IPS DF 19.7 (cell line): ENCODE measurements around the gene SART3.
"Not testable (repeated sequence)": the region's sequence is repeated elsewhere in the genome, so short reads cannot be mapped to it uniquely, and the experiment has no call there.

Source experiments
- DNase-seq: peaks from one replicate; pipeline ENCODE4 v3.0.0-alpha.2; 2013; ENCODE audit warnings: low read depth, low spot score

The SART3 gene

GRCh38 chr12:108485371-108485770 lies 75.6 kb downstream of the SART3 start:
- not testable (repeated sequence) for DNase-seq

DNA sequence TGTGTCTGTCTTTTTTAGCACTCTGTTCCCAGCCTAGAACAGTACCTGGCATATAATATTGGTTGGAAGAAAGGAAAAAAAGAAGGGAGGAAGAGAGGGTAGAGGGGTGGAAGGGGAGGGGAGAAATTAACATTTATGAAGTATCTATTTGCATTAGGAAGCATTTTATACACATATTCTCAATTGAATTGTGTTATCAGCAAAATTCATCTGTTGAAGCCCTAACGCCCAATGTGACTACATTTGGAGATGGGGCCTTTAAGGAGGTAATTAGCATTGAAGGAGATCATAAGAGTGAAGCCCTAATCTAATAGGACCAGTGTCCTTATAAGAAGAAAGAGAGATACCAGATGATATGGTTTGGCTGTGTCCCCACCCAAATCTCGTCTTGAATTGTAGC lies 76.1 kb downstream of the SART3 start:
- DNase-seq: no peak

DNA sequence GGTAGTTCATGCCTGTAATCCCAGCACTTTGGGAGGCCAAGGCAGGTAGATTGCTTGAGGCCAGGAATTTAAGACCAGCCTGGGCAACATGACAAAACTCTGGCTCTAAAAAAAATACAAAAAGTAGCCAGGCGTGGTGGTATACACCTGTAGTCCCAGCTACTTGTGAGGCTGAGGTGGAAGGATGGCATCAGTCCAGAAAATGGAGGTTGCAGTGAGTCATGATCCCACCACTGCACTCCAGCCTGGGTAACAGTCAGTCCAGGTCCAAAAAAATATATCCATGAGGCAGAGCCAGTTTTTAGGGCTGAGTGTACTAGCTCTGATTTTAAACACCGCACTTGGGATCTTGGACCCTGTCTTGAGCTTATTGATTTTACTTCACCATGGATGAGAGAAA lies 76.5 kb downstream of the SART3 start:
- DNase-seq: no peak

DNA sequence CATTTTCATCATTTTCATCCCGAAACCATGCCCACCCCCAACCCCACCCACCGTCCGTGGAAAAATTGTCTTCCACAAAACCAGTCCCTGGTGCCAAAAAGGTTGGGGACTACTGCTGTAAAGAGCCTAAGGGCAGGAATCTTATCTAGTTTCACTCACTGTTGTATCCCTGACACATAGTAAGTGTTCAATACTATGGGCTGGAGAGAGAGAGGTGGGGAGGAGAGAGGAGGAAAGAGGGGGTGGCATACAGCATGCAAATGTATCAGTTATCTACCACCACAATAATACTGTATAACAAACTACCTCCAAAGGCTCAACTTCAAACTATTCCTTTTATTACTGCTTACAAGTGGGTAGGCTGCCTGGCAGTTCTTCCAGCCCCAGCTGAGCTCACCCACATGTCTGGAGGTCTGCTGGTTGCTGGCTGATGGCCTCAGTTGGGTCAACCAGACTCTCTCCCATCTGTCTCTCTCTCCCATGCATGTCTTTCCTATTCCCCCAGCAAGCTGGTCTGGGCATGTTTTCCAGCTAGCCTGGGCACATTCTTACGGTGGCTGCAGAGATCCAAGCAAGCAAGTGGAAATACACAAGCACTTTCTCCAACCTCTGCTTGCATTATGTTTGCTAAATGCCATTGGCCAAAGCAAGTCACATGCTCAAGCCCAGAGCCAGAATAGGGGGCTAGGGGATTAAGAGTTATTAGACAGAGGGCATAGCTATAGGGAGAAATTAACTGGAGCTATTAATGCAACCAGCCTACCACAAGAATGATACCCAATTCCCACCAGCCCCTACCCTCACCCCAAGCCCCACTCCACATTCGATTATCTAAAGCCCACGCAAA lies 77.5 kb downstream of the SART3 start:
- DNase-seq: no peak

- DNase-seq: no peak
These were observed 78.2 kb downstream of the SART3 start for GRCh38 chr12:108482717-108483212.

DNA sequence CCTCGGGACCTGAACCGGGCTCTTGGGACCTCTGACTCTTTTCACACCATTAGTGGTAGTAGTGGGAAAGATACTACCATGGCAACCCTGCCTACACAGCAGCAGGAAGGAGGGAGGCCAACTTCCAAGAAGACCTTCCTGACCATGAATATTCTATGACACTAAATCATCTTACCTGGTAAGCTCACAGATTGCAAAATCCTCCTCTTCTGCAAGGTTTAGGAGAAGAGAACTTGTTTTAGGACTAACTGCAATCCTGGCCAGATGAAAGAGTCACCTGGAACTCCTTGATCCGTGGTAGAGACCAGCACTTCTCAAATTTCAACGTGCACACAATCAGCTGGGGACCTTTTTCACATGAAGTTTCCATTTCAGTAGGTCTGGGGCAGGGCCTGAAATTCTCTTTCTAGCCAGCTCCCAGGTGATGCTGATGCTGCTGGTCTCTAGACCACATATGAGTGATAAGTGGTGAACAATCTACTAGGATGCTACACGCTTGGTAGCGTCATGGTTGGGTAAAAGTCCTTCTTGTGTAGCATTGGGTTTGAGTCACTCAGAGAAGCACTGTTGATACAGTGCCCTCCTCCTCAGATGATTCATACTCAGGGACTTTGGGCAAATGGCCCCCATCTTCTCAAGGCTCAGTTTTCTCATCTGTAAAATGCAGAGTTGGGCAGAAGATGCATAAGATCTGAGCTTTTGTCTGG lies 81.5 kb downstream of the SART3 start:
- no peak for DNase-seq

- no peak for DNase-seq
These were observed 82.3 kb downstream of the SART3 start for GRCh38 chr12:108478611-108479206.

DNA sequence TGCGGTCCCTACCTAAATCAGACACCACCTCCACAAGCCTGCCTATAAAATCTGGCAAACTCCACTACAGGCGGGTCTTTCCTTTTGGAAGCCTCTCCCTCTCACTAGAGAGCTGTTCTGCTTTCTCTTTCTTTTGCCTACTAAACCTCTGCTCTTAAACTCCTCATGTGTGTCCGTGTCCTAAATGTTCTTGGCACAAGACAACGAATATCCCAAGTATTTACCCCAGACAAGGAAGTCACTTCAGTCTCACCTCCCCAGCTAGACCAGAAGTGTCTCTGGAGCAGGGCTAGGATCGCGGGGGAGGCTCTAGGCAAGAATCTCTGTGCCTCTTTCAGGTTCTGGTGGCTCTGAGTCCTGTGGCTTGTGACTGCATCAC lies 83.1 kb downstream of the SART3 start:
- no peak for DNase-seq

DNA sequence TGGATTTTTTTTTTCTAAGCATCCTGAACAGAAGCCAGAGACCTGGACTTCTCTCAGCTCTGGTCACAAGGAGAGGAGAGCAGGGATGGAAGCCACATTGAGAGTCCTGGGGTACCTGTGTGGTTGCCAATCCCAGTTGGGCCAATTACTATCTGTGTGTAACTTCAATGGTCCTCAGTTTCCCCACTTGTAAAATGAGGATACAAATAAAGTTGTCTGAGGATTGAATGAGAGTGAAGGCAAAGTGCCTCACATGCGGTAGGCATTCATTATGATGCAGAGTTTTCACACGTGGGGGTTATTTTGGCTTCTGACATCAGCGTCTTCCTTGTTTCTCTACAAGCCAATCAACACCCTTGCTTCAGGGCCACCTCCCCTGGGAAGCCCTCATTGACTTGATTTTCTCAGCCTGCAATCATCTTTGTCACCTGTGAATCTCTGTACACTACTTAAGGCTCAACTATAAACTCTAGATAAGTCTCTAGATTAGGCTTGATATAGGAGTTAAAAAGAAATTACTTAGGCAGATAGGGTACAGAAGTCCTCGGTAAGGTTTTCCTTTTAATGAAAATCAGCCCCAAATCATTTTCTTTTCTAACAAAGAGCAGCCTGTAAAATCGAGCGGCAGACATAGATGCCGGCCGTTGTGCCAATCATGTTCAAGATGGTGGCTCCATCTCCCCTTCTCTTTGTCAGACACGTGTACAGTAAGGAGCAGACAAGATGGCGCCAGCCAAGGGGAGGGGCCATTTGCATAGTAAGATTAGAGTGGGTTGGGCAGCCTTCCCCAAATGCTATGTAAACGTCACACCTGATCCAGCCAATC lies 83.7 kb downstream of the SART3 start:
- no peak for DNase-seq

- DNase-seq: no peak
These were observed 85.6 kb downstream of the SART3 start for GRCh38 chr12:108475396-108475795.

DNA sequence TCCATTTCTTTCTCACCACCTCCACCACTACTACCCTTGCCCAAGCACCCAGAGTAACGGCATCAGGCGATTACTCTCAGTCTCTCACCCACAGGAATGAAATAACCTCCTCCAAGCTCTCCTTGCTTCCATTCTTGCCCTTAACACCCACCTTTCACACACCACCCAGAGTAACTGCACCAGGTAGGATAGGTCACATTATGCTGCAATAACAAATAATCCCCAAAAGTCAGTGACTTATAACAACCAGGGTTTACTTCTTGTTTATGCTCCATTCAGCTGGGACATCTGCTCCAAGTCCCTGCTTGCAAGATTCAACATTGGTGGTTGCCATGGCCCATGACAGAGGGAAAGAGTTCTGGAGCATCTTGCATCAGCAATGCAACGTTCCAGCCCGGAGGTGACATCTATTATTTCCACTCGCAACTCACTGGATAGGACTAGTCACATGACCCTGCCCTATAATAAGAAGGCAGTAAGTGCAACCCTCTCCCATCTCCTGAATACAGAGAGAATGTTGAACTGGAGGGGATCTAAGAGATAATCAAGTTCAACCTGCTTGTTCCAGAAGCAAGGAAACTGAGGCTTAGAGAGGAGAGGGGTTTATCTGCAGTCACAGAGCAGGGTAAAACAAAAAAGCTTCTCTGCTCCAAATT lies 87.4 kb downstream of the SART3 start:
- DNase-seq: no peak
